IMR-90 (cell line): ENCODE results near the gene RFPL4A. TPM values are rescaled to one million over a fixed set of nuclear protein-coding genes. Genes with fewer than 3 reads are reported as not detected.
"Not testable (repeated sequence)": the region's sequence is repeated elsewhere in the genome, so short reads cannot be mapped to it uniquely, and the experiment has no call there.

Experiments used
- ATAC-seq: fragments of 200-7000 bp; cut with Tn5 transposase; 2 replicates; pipeline ENCODE4 v1.9.1; 2020; ENCODE audit warnings: low read depth, mild to moderate bottlenecking, moderate library complexity
- BruUV-seq: library from RNA; stranded (reverse); fragments of 400-500 nt; replicated peaks from 2 replicates; lab custom pipeline; 2021; lab: Mats Ljungman, UMichigan
- CTCF ChIA-PET: fragments of 300-600 bp; formaldehyde crosslinking; extraction: SDS; loops from one replicate; lab custom pipeline; 2021; ENCODE audit warnings: antibody characterized with exemption; lab: Yijun Ruan, JAX
- POLR2A ChIA-PET: fragments of 300-600 bp; sonication (Branson Sonifier 250); formaldehyde crosslinking; loops from one replicate; lab custom pipeline; 2022; ENCODE audit warnings: antibody characterized with exemption; ENCODE audit not compliant: unreplicated experiment; lab: Charles Lee
- DNase-seq: peaks from one replicate; pipeline ENCODE4 v3.0.0; 2013
- H2AFZ ChIP-seq: replicated peaks from 2 replicates; pipeline ENCODE3; 2013; ENCODE audit warnings: low read length, mild to moderate bottlenecking; ENCODE audit not compliant: poor library complexity
- H2AK5ac ChIP-seq: 2 replicates; pipeline ENCODE4 v1.6.1; 2013; ENCODE audit warnings: low read depth, low read length, inconsistent platforms
- H2AK9ac ChIP-seq: replicated peaks from 2 replicates; pipeline ENCODE3; 2013; ENCODE audit warnings: mild to moderate bottlenecking, low read depth, low read length, moderate library complexity; ENCODE audit not compliant: poor library complexity
- H2BK120ac ChIP-seq: 2 replicates; pipeline ENCODE4 v1.6.1; 2013; ENCODE audit warnings: low read depth, low read length, inconsistent platforms
- H2BK15ac ChIP-seq: 3 replicates; pipeline ENCODE4 v1.6.1; 2013; ENCODE audit warnings: low read depth, low read length, inconsistent platforms
- H2BK20ac ChIP-seq: 2 replicates; pipeline ENCODE4 v1.6.1; 2013; ENCODE audit warnings: low read depth, mild to moderate bottlenecking, inconsistent platforms, low read length, moderate library complexity
- H2BK5ac ChIP-seq: 2 replicates; pipeline ENCODE4 v1.6.1; 2013; ENCODE audit warnings: mild to moderate bottlenecking, low read depth, low read length, inconsistent platforms; ENCODE audit not compliant: poor library complexity, severe bottlenecking
- H3K14ac ChIP-seq: replicated peaks from 2 replicates; pipeline ENCODE4 v1.6.1; 2013; ENCODE audit warnings: low read depth, low read length, inconsistent platforms
- H3K18ac ChIP-seq: 2 replicates; pipeline ENCODE4 v1.6.1; 2013; ENCODE audit warnings: low read depth, low read length, control low read depth
- H3K23ac ChIP-seq: 2 replicates; pipeline ENCODE4 v1.6.1; 2013; ENCODE audit warnings: low read depth, low read length, inconsistent platforms
- H3K27ac ChIP-seq: 2 replicates; pipeline ENCODE4 v1.5.1; 2013; ENCODE audit warnings: mild to moderate bottlenecking, control low read depth, low read length; ENCODE audit not compliant: insufficient read depth
- H3K27me3 ChIP-seq: 2 replicates; pipeline ENCODE4 v1.6.1; 2013; ENCODE audit warnings: low read length; ENCODE audit not compliant: control insufficient read depth, insufficient read depth
- H3K36me3 ChIP-seq: 2 replicates; pipeline ENCODE4 v1.6.1; 2013; ENCODE audit warnings: low read length, mixed read lengths; ENCODE audit not compliant: control insufficient read depth, insufficient read depth
- H3K4ac ChIP-seq: 2 replicates; pipeline ENCODE4 v1.6.1; 2013; ENCODE audit warnings: low read depth, low read length, inconsistent platforms
- H3K4me1 ChIP-seq: 2 replicates; pipeline ENCODE4 v1.6.1; 2013; ENCODE audit warnings: low read length, mixed read lengths; ENCODE audit not compliant: control insufficient read depth, insufficient read depth
- H3K4me2 ChIP-seq: 2 replicates; pipeline ENCODE4 v1.6.1; 2013; ENCODE audit warnings: low read depth, mild to moderate bottlenecking, control low read depth, low read length, moderate library complexity
- H3K4me3 ChIP-seq: 2 replicates; pipeline ENCODE4 v1.5.1; 2013; ENCODE audit warnings: low read depth, mild to moderate bottlenecking, control low read depth, low read length, moderate library complexity; ENCODE audit not compliant: insufficient read depth
- H3K56ac ChIP-seq: 2 replicates; pipeline ENCODE4 v1.6.1; 2013; ENCODE audit warnings: low read length, inconsistent platforms; ENCODE audit not compliant: insufficient read depth; ENCODE audit errors: extremely low read depth
- H3K79me1 ChIP-seq, 2 experiments: 2 replicates each; pipeline ENCODE4 v1.6.1; 2013; ENCODE audit warnings: low read length in 2 of 2, inconsistent platforms in 1 of 2, low read depth in 1 of 2
- H3K9ac ChIP-seq: 2 replicates; pipeline ENCODE4 v1.6.1; 2013; ENCODE audit warnings: low read depth, low read length, control low read depth
- H3K9me1 ChIP-seq: 2 replicates; pipeline ENCODE4 v1.6.1; 2013; ENCODE audit warnings: low read length, inconsistent platforms; ENCODE audit not compliant: insufficient read depth
- H3K9me3 ChIP-seq: 2 replicates; pipeline ENCODE4 v1.6.1; 2013; ENCODE audit warnings: low read length; ENCODE audit not compliant: control insufficient read depth, insufficient read depth
- H4K20me1 ChIP-seq: 2 replicates; pipeline ENCODE4 v1.6.1; 2013; ENCODE audit warnings: low read length, inconsistent platforms; ENCODE audit not compliant: insufficient read depth
- H4K5ac ChIP-seq: 2 replicates; pipeline ENCODE4 v1.6.1; 2013; ENCODE audit warnings: mild to moderate bottlenecking, low read depth, low read length, control low read depth
- H4K8ac ChIP-seq, 2 experiments: 2 replicates each; pipeline ENCODE4 v1.6.1; 2013; ENCODE audit warnings: low read depth in 2 of 2, low read length in 2 of 2, control low read depth in 1 of 2, inconsistent platforms in 1 of 2
- H4K91ac ChIP-seq: 2 replicates; pipeline ENCODE4 v1.6.1; 2013; ENCODE audit warnings: low read depth, low read length, inconsistent platforms; ENCODE audit not compliant: insufficient read depth
- FOS ChIP-seq: fragments of 150-350 bp; IDR thresholded peaks from 2 replicates; pipeline ENCODE4 v1.6.1; 2016; ENCODE audit warnings: low read depth, low read length
- MAFK ChIP-seq: IDR thresholded peaks from 2 replicates; pipeline ENCODE4 v1.6.1; 2012; ENCODE audit warnings: low read depth, low read length, improper control_type of control experiment
- MXI1 ChIP-seq: IDR thresholded peaks from 2 replicates; pipeline ENCODE4 v1.6.1; 2012; ENCODE audit warnings: low read depth, mild to moderate bottlenecking, low read length, moderate library complexity, borderline replicate concordance
- USF2 ChIP-seq: fragments of 150-350 bp; IDR thresholded peaks from 2 replicates; pipeline ENCODE4 v1.6.1; 2017; ENCODE audit warnings: mild to moderate bottlenecking, antibody characterized with exemption, low read length, low read depth
- WGBS, 2 experiments: methylation state at CpG; one replicate each; pipeline versions ENCODE4 v1.1.5 to v1.1.7; 2013; ENCODE audit warnings: missing lambda C conversion rate in 2 of 2; ENCODE audit not compliant: insufficient read length in 1 of 2; ENCODE audit errors: extremely low coverage in 2 of 2; 5-methylcytosine and 5-hydroxymethylcytosine counted together
- dilution Hi-C: fragments of 300-500 bp; cut with HindIII; formaldehyde crosslinking; loops from one replicate; pipeline ENCODE4 v1.14.3; 2018; ENCODE audit warnings: low sequenced_read_pairs; ENCODE audit not compliant: unreplicated experiment
- in situ Hi-C: fragments of 300-500 bp; cut with MboI; formaldehyde crosslinking; loops from 3 replicates; pipeline ENCODE4 v1.14.3; 2019; ENCODE audit warnings: low sequenced_read_pairs, inconsistent platforms, mixed read lengths
- intact Hi-C: fragments of 100-400 bp; cut with micrococcal nuclease; formaldehyde crosslinking; loops from 2 replicates; pipeline ENCODE4 v1.10.0; 2022
- polyA plus RNA-seq, 3 experiments: library from polyadenylated mRNA; depleted of rRNA; stranded (reverse); fragments of >200 nt; gene quantifications; 2 replicates each; pipeline ENCODE4 v1.2.3, GENCODE V29; 2012; ENCODE audit warnings: low replicate concordance in 1 of 3
- total RNA-seq: library from RNA; depleted of rRNA; stranded (reverse); fragments of >200 nt; gene quantifications from 2 replicates; pipeline ENCODE4 v1.2.3, GENCODE V29; 2012

RFPL4A gene
- total and polyA plus RNA-seq, 2 of the 4 experiments (the other 2 are of a cell fraction): 0.07 TPM; not detected in 1

- ChIA-PET CTCF (no interaction called here), POLR2A (no interaction called here)
- dilution Hi-C loops: no loop called here
- DNase-seq: no peak
- no peak overlapping the region for H3K14ac ChIP-seq
- H4K91ac ChIP-seq: no peak overlapping the region
- H3K27me3 ChIP-seq: no peaks in the 10 kb centered on the region
- no peak overlapping the region for H3K4ac ChIP-seq
- H2BK20ac ChIP-seq: no peak overlapping the region
- no peaks in the 10 kb centered on the region for H3K4me1 ChIP-seq
- no peak for TF ChIP-seq USF2
- TF ChIP-seq MAFK: no peak
- no peak for TF ChIP-seq MXI1
- TF ChIP-seq FOS: no peak
- H3K9me1 ChIP-seq: no peaks in the 10 kb centered on the region
- intact Hi-C loops: no loop called here
- H3K9me3 ChIP-seq: peaks cover 11% of the 10 kb centered on the region; the same call in 1 of the 2 replicates
- no peak overlapping the region for H2BK15ac ChIP-seq
- H4K8ac ChIP-seq: no peak overlapping the region
- no peak overlapping the region for H3K18ac ChIP-seq
- no peak overlapping the region for H2AFZ ChIP-seq
- in situ Hi-C loops: no loop called here
- no peaks in the 10 kb centered on the region for H3K36me3 ChIP-seq
- no peak overlapping the region for H4K5ac ChIP-seq
- H3K4me2 ChIP-seq: no peak overlapping the region
- H2AK9ac ChIP-seq: no peak overlapping the region
- no peak overlapping the region for H3K56ac ChIP-seq
- H3K23ac ChIP-seq: no peak overlapping the region
- BruUV-seq: no TSS peak
- no peak overlapping the region for H3K27ac ChIP-seq
- WGBS, 2 experiments: 53% methylated on average over 5 of the region's 11 CpGs; no CpG with 5 or more reads in 1 of the 2 experiments
- H2AK5ac ChIP-seq: no peak overlapping the region
- no peaks in the 10 kb centered on the region for H4K20me1 ChIP-seq
- ATAC-seq: no peak
- no peak overlapping the region for H3K9ac ChIP-seq
- no peak overlapping the region for H2BK120ac ChIP-seq
- no peak overlapping the region for H3K4me3 ChIP-seq
- no peaks in the 10 kb centered on the region for H3K79me1 ChIP-seq
- no peak overlapping the region for H2BK5ac ChIP-seq
These were observed 41.6 kb upstream of the RFPL4A start for GRCh38 chr19:55717251-55717650.

GRCh38 chr19:55717879-55718711 is 40.8 kb upstream of the RFPL4A start:
- H2BK20ac ChIP-seq, ATAC-seq, H4K8ac ChIP-seq, H2AK5ac ChIP-seq, H2AFZ ChIP-seq, in situ Hi-C loops, H3K4ac ChIP-seq, H3K9me1 ChIP-seq, H2AK9ac ChIP-seq, H4K20me1 ChIP-seq, H3K23ac ChIP-seq, H3K4me3 ChIP-seq, DNase-seq, H4K91ac ChIP-seq, H3K36me3 ChIP-seq, BruUV-seq, H4K5ac ChIP-seq, H3K18ac ChIP-seq, H3K14ac ChIP-seq, H3K9ac ChIP-seq, H2BK120ac ChIP-seq, H2BK15ac ChIP-seq, H3K4me1 ChIP-seq, H3K4me2 ChIP-seq, H3K27me3 ChIP-seq, POLR2A ChIA-PET, H3K56ac ChIP-seq, H2BK5ac ChIP-seq, H3K79me1 ChIP-seq, intact Hi-C loops, dilution Hi-C loops, H3K27ac ChIP-seq, CTCF ChIA-PET: not testable (repeated sequence)
- no CpG with 5 or more reads among the region's 13 CpGs for WGBS, 2 experiments
- H3K9me3 ChIP-seq: peaks cover 11% of the 10 kb centered on the region; the same call in 1 of the 2 replicates
